GM21786 (cell line): Measurements from ENCODE around the gene NACA2.
"Not testable (repeated sequence)": the region's sequence is repeated elsewhere in the genome, so short reads cannot be mapped to it uniquely, and the experiment has no call there.

Experiments
- ATAC-seq: cut with Tn5 transposase; IDR thresholded peaks from one replicate; pipeline ENCODE4 v1.9.1; 2021; ENCODE audit not compliant: unreplicated experiment

NACA2 gene

DNA sequence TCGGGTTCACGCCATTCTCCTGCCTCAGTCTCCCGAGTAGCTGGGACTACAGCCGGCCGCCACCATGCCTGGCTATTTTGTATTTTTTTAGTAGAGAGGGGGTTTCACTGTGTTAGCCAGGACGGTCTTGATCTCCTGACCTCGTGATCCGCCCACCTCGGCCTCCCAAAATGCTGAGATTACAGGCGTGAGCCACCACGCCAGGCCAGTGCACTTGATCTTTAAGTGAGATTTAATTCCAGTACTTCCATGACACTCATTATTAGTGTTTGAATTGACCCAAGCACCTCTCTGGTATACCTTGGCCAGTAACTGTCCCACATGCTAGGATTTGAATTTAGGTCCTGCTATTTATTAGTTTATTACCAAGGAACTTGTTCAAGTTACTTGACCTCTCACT, 38.5 kb downstream of the NACA2 start:
- not testable (repeated sequence) for ATAC-seq

DNA sequence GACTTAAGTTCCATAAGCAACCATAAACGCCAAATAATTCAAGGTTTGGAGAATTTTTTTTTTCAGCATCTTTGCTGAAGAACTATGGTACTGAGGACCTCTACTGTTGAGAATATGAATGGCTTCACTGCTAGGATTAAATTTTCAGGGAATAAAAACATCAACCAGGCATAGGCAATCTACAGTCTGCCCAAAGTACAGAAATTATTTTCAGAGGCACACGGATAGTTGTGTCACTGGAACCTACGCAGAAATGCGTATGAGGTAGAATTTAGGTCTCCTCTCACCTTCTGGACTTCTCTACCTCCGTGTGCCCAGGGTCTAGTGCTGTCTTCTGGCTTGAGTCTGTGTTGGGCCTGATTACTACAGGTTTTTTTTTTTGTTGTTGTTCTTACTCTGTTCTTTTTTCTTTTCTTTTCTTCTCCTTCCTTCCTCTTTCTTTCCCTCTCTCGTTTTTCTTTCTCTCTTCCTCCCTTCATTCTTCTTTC, 39.7 kb downstream of the NACA2 start:
- no peak for ATAC-seq

DNA sequence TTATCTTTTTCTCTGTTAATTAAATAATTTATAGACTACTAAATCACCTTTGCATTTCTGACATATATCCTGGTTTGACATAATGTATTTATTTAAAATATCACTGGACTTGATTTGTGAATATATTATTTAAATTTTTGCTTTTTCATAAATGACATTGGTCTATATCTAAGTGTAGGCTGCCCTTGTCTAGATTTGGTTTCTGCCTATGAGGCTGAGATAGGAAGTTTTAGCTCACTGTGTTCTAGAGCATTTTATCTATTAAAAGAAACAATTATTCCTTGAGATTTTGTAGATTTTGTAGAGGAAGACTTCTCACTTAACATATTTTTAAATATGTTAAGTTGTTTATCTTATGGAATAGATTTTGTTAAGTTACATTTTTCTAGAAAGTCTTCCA, 43.9 kb downstream of the NACA2 start:
- no peak for ATAC-seq

DNA sequence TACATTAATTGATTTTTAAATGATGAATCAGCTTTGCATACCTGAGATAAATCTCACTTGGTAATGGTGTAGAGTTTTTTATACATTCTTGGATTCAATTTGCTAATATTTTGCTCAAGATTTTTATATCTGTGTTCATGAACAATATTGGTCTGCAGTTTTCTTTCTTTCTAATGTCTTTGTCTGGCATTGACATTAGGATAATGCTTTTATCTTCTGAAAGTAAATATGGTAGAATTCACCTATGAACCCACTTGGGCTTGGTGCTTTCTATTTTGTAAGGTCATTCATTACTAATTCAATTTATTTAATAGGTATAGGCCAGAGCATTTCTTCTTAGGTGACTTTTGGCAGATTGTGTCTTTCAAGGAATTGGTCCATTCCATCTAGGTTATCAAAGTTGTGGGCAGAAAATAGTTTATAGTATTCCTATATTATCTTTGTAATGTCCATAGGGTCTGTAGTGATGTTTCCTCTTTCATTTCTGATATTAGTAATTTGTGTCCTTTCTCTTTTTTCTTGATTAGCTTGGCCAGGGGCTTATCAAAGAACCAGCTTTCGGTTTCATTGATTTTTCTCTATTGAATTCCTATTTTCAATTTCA, 45.6 kb downstream of the NACA2 start:
- ATAC-seq: no peak

- ATAC-seq: no peak
These were observed 47.1 kb downstream of the NACA2 start for GRCh38 chr17:61543786-61544415.

- no peak for ATAC-seq
These were observed 49.0 kb downstream of the NACA2 start for GRCh38 chr17:61542027-61542426.

GRCh38 chr17:61540874-61541273, 50.1 kb downstream of the NACA2 start:
- no peak for ATAC-seq
